K562 (cell line): Measurements from ENCODE around the gene SORCS2. TPM values are rescaled to one million over a fixed set of nuclear protein-coding genes. Genes with fewer than 3 reads are reported as not detected.

Experiments
- ATAC-seq: fragments of 200-7000 bp; cut with Tn5 transposase; 3 replicates; pipeline ENCODE4 v1.9.1; 2020; ENCODE audit warnings: moderate library complexity
- BruUV-seq: library from RNA; stranded (reverse); fragments of 400-500 nt; replicated peaks from 2 replicates; lab custom pipeline; 2021; lab: Mats Ljungman, UMichigan
- CTCF ChIA-PET: fragments of 300-600 bp; formaldehyde crosslinking; extraction: SDS; loops from one replicate; lab custom pipeline; 2021; ENCODE audit warnings: low intra/inter-chr PET ratio; lab: Yijun Ruan, JAX
- POLR2A ChIA-PET: fragments of 300-600, 350-650 bp; sonication (Branson Sonifier 250); formaldehyde crosslinking; extraction: SDS; loops from one replicate; lab custom pipeline; 2021; ENCODE audit warnings: antibody characterized with exemption, inconsistent platforms; lab: Yijun Ruan, JAX
- DNase-seq, 4 experiments: peaks; one replicate each; pipeline versions ENCODE4 v3.0.0 to v3.0.0-alpha.2; 2011 to 2018; ENCODE audit warnings: low spot score in 3 of 4, mixed read lengths in 3 of 4; ENCODE audit errors: extremely low read depth in 1 of 4
- FAIRE-seq: peaks from 2 replicates; lab custom pipeline; 2011; peaks lifted over from hg19 to GRCh38; lab: Jason Lieb, UNC
- H2AFZ ChIP-seq: 2 replicates; pipeline ENCODE4 v1.6.0; 2011; ENCODE audit warnings: low read depth, low read length, control low read depth, inconsistent platforms
- H3K27ac ChIP-seq: fragments of 200-600 bp; 3 replicates; pipeline ENCODE4 v1.8.0; 2011; ENCODE audit warnings: low read depth, mild to moderate bottlenecking, control low read depth, inconsistent platforms, low read length, moderate library complexity, mixed read lengths; ENCODE audit errors: extremely low read depth
- H3K27me3 ChIP-seq, 2 experiments: fragments of 300-600 bp in 1 of 2; 2 replicates in 1 of 2; 3 replicates in 1 of 2; pipeline versions ENCODE4 v1.6.0 to v1.8.0; 2011; ENCODE audit warnings: inconsistent platforms in 2 of 2, low read length in 2 of 2, mild to moderate bottlenecking in 1 of 2, mixed read lengths in 1 of 2, moderate library complexity in 1 of 2; ENCODE audit not compliant: control insufficient read depth in 2 of 2, insufficient read depth in 2 of 2
- H3K36me3 ChIP-seq: fragments of 300-600 bp; 3 replicates; pipeline ENCODE4 v1.8.0; 2011; ENCODE audit warnings: mild to moderate bottlenecking, low read length, inconsistent platforms; ENCODE audit not compliant: control insufficient read depth, insufficient read depth
- H3K4me1 ChIP-seq, 2 experiments: fragments of 200-600 bp in 1 of 2; replicated peaks in 1 of 2; 2 replicates in 1 of 2; 3 replicates in 1 of 2; pipeline versions ENCODE4 v1.5.1 to v1.8.0; 2011; ENCODE audit warnings: inconsistent platforms in 2 of 2, low read length in 2 of 2, mild to moderate bottlenecking in 1 of 2, mixed read lengths in 1 of 2, moderate library complexity in 1 of 2; ENCODE audit not compliant: control insufficient read depth in 2 of 2, insufficient read depth in 2 of 2
- H3K4me2 ChIP-seq: 2 replicates; pipeline ENCODE4 v1.6.1; 2011; ENCODE audit warnings: low read length, control low read depth, inconsistent platforms, mixed read lengths; ENCODE audit not compliant: insufficient read depth
- H3K4me3 ChIP-seq: fragments of 200-600 bp; sonication (generic), shearing (Covaris generic); 2 replicates; pipeline ENCODE4 v1.5.1; 2016; ENCODE audit warnings: control low read depth, inconsistent platforms
- H3K79me2 ChIP-seq: fragments of 200-600 bp; 3 replicates; pipeline ENCODE4 v1.8.0; 2011; ENCODE audit warnings: low read length, inconsistent platforms; ENCODE audit not compliant: control insufficient read depth, insufficient read depth
- H3K9ac ChIP-seq, 2 experiments: 2 replicates each; pipeline versions ENCODE4 v1.6.0 to v1.6.1; 2011; ENCODE audit warnings: low read depth in 2 of 2, low read length in 2 of 2, control low read depth in 1 of 2, inconsistent platforms in 1 of 2, mild to moderate bottlenecking in 1 of 2, mixed read lengths in 1 of 2; ENCODE audit not compliant: insufficient read depth in 1 of 2
- H3K9me1 ChIP-seq: one replicate; pipeline ENCODE4 v1.6.0; 2011; ENCODE audit warnings: inconsistent platforms, mild to moderate bottlenecking, low read length, moderate library complexity; ENCODE audit not compliant: control insufficient read depth, insufficient read depth
- H3K9me3 ChIP-seq: replicated peaks from 2 replicates; pipeline ENCODE4 v1.5.1; 2011; ENCODE audit warnings: low read depth, low read length, inconsistent platforms; ENCODE audit not compliant: control insufficient read depth, insufficient read depth
- H4K20me1 ChIP-seq: replicated peaks from 2 replicates; pipeline ENCODE4 v1.6.1; 2011; ENCODE audit warnings: low read length, inconsistent platforms, mixed read lengths; ENCODE audit not compliant: control insufficient read depth, insufficient read depth
- BRD4 ChIP-seq: fragments of 200-600 bp; sonication (generic); IDR thresholded peaks from 2 replicates; pipeline ENCODE4 v1.6.1; 2017; ENCODE audit warnings: inconsistent platforms
- C11orf30 ChIP-seq: fragments of 450-650 bp; IDR thresholded peaks from 2 replicates; pipeline ENCODE4 v1.6.1; 2016; ENCODE audit warnings: low read depth, mild to moderate bottlenecking
- CREBBP ChIP-seq: IDR thresholded peaks from one replicate; pipeline ENCODE4 v1.6.1; 2012; ENCODE audit warnings: low read depth, mild to moderate bottlenecking, control low read depth, inconsistent platforms, low read length
- ETV5 ChIP-seq: sonication (generic); formaldehyde crosslinking; IDR thresholded peaks from 2 replicates; pipeline ENCODE4 v1.4.0; 2020; ENCODE audit warnings: low read depth, mild to moderate bottlenecking, missing genetic modification reagents
- KLF10 ChIP-seq: fragments of 250-450 bp; sonication (Bioruptor Pico); IDR thresholded peaks from 2 replicates; pipeline ENCODE4 v1.6.1; 2021; ENCODE audit warnings: matching md5 sums
- PML ChIP-seq: IDR thresholded peaks from 2 replicates; pipeline ENCODE4 v1.6.1; 2012; ENCODE audit warnings: low read length, inconsistent platforms
- SRSF1 ChIP-seq: fragments of 200-400 bp; formaldehyde crosslinking; IDR thresholded peaks from 2 replicates; pipeline ENCODE4 v1.6.1; 2017; ENCODE audit warnings: mild to moderate bottlenecking, low read depth, low read length, moderate library complexity
- ZNF316 ChIP-seq: fragments of 450-650 bp; IDR thresholded peaks from 2 replicates; pipeline ENCODE4 v1.6.1; 2016
- ZSCAN29 ChIP-seq: fragments of 450-650 bp; IDR thresholded peaks from 2 replicates; pipeline ENCODE4 v1.6.1; 2017
- WGBS: fragments of 100-300 bp; shearing (Covaris generic); methylation state at CpG from one replicate; pipeline ENCODE4 v1.1.6; 2016; ENCODE audit warnings: low coverage, mixed read lengths; ENCODE audit not compliant: insufficient coverage; ENCODE audit errors: missing lambda C conversion rate; 5-methylcytosine and 5-hydroxymethylcytosine counted together
- in situ Hi-C: fragments of 300-500 bp; cut with MboI; formaldehyde crosslinking; loops from 4 replicates; pipeline ENCODE4 v1.15.0; 2018; ENCODE audit warnings: inconsistent platforms, mixed read lengths
- intact Hi-C: fragments of 100-400 bp; cut with micrococcal nuclease; formaldehyde crosslinking; loops from 2 replicates; pipeline ENCODE4 v1.14.2; 2022
- polyA plus RNA-seq, 8 experiments: library from polyadenylated mRNA; depleted of rRNA in 4 of 8; stranded (reverse) in 5 of 8; unstranded in 3 of 8; fragments of >200 nt; fragmentation: Nextera tagmentation in 2 of 8; fragmentation: Illumina TruSeq in 1 of 8; extraction: Ambion mirVana in 2 of 8; extraction: Trizol in 1 of 8; gene quantifications; 2 replicates each; pipeline versions ENCODE4 v1.2.1 to v1.2.3, GENCODE V29; 2011 to 2014; ENCODE audit warnings: inconsistent platforms in 1 of 8, missing spikeins in 1 of 8
- total RNA-seq, 7 experiments: library from RNA; depleted of rRNA in 6 of 7; stranded (reverse); fragments of >200 nt in 6 of 7; fragmentation: Illumina TruSeq in 2 of 7; extraction: Trizol in 2 of 7; gene quantifications; 2 replicates each; pipeline versions ENCODE4 v1.2.1 to v1.2.3, GENCODE V29; 2011 to 2021; ENCODE audit warnings: low replicate concordance in 1 of 7
- TF ChIP-seq, protein P1 (sequence below): fragments of 450-650 bp; formaldehyde crosslinking; IDR thresholded peaks from 2 replicates; pipeline ENCODE4 v1.4.0; 2020; ENCODE audit warnings: mild to moderate bottlenecking, moderate library complexity
- TF ChIP-seq, protein P2 (sequence below), 2 experiments: fragments of 450-650 bp in 1 of 2; sonication (generic) in 1 of 2; formaldehyde crosslinking in 1 of 2; IDR thresholded peaks; 2 replicates each; pipeline versions ENCODE4 v1.7.1 to v1.9.0; 2016 to 2022; ENCODE audit warnings: inconsistent platforms in 1 of 2, mild to moderate bottlenecking in 1 of 2, missing genetic modification reagents in 1 of 2

The SORCS2 gene
- total and polyA plus RNA-seq, 9 of the 15 experiments (the other 6 are each of a cell fraction or from before 2014, with no cell fraction given): not detected

DNA sequence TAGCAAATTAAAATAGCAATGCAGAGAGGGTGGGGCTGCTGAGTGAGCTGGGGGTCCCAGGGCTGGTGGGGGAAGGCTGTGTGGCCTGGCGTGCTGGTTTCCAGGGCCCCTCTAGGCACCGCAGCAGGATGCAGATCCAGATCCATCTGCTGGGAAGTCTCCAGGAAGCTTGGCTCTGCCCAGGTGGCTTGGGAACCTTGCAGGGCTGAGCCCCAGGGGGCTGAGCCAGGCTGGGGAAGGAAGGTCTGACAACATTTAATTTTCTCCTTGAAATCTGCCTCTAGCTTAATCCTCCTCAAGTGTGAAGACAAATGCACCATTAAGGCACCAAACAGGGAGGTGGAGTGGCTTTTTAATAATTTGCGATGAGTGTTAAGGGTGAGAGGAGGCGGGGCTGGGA lies 31.7 kb downstream of the SORCS2 start (continued):
- TF ChIP-seq ZSCAN29: no peak

DNA sequence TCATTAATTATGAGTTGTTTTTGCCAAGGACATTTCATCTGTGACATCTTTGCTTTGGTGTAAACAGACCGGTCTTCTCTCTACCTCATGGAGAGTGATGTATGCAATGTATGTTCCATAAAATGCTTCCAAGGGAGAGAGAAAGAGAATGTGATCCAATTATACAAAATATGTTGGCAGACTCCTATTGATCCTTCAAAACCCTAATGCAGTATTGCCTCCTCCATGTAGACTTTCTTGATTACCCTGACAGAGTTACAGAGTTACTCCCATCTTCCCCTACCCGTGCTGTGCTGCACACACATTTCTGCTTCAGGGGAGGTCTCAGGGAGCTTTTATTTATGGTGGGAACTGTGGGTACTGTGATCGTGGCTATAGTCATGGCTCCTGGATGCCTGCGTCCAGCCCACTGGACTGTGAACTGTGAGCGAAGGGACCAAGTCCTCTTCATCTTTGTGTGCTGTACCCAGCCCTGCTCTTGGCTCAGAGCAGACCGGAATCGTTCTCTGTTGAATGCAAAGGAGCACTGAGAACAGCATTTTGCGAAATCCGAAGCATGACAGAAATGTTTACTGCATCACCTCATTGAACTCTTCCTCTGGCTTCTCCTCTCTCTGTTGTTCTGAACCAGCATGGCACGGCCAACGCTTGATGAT lies 32.7 kb downstream of the SORCS2 start:
- BruUV-seq: no TSS peak
- TF ChIP-seq PML (no peak), BRD4 (no peak), SRSF1 (no peak), KLF10 (CRISPR knock-in tag) (no peak), ZNF316 (no peak), ETV5 (CRISPR knock-in tag) (no peak), C11orf30 (no peak), CREBBP (no peak), ZSCAN29 (no peak)
- TF ChIP-seq, protein P1, sequence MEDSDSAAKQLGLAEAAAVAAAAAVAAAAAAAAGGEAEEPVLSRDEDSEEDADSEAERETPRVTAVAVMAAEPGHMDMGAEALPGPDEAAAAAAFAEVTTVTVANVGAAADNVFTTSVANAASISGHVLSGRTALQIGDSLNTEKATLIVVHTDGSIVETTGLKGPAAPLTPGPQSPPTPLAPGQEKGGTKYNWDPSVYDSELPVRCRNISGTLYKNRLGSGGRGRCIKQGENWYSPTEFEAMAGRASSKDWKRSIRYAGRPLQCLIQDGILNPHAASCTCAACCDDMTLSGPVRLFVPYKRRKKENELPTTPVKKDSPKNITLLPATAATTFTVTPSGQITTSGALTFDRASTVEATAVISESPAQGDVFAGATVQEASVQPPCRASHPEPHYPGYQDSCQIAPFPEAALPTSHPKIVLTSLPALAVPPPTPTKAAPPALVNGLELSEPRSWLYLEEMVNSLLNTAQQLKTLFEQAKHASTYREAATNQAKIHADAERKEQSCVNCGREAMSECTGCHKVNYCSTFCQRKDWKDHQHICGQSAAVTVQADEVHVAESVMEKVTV: no peak
- TF ChIP-seq, protein P2, sequence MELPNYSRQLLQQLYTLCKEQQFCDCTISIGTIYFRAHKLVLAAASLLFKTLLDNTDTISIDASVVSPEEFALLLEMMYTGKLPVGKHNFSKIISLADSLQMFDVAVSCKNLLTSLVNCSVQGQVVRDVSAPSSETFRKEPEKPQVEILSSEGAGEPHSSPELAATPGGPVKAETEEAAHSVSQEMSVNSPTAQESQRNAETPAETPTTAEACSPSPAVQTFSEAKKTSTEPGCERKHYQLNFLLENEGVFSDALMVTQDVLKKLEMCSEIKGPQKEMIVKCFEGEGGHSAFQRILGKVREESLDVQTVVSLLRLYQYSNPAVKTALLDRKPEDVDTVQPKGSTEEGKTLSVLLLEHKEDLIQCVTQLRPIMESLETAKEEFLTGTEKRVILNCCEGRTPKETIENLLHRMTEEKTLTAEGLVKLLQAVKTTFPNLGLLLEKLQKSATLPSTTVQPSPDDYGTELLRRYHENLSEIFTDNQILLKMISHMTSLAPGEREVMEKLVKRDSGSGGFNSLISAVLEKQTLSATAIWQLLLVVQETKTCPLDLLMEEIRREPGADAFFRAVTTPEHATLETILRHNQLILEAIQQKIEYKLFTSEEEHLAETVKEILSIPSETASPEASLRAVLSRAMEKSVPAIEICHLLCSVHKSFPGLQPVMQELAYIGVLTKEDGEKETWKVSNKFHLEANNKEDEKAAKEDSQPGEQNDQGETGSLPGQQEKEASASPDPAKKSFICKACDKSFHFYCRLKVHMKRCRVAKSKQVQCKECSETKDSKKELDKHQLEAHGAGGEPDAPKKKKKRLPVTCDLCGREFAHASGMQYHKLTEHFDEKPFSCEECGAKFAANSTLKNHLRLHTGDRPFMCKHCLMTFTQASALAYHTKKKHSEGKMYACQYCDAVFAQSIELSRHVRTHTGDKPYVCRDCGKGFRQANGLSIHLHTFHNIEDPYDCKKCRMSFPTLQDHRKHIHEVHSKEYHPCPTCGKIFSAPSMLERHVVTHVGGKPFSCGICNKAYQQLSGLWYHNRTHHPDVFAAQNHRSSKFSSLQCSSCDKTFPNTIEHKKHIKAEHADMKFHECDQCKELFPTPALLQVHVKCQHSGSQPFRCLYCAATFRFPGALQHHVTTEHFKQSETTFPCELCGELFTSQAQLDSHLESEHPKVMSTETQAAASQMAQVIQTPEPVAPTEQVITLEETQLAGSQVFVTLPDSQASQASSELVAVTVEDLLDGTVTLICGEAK (IDR thresholded peaks at IDR 0.05): no peak
- TF ChIP-seq, protein P2 (CRISPR knock-in tag; IDR thresholded peaks at IDR 0.05): no peak

More for the DNA sequence above, 32.7 kb downstream of the SORCS2 start:
- ChIA-PET CTCF (no interaction called here), POLR2A (interaction anchor here (0.6 kb wide), 1 partner anchor 9 kb away, joined by 3 read pairs; no protein-coding TSS in a partner anchor)
- H3K9ac ChIP-seq: no peak overlapping the region
- ATAC-seq: no peak
- no peak overlapping the region for H3K4me2 ChIP-seq
- H3K9me3 ChIP-seq: no peaks in the 10 kb centered on the region
- H3K9me1 ChIP-seq: no peaks in the 10 kb centered on the region
- no peaks in the 10 kb centered on the region; the same call in none of the 2 replicates for H4K20me1 ChIP-seq
- no peak for FAIRE-seq
- no peak overlapping the region for H3K27ac ChIP-seq
- in situ Hi-C loops: no loop called here
- 0% methylated on average over 11 of the region's 11 CpGs for WGBS
- H3K4me1 ChIP-seq: no peaks in the 10 kb centered on the region
- intact Hi-C loops: no loop called here
- no peak for DNase-seq
- H3K4me3 ChIP-seq: no peak overlapping the region
- peaks cover 14 to 68% of the 10 kb centered on the region in 2 experiments; a peak in 4 of 5 replicates for H3K27me3 ChIP-seq
- no peak overlapping the region for H2AFZ ChIP-seq
- H3K79me2 ChIP-seq: no peaks in the 10 kb centered on the region
- H3K36me3 ChIP-seq: no peaks in the 10 kb centered on the region
